GM19468 (cell line): ENCODE results near the gene ITFG1.
A peak's percentile ranks its signal among the peaks of the same experiment; 100 is the strongest.

Experiments
- ATAC-seq: cut with Tn5 transposase; IDR thresholded peaks from one replicate; pipeline ENCODE4 v1.9.1; 2021; ENCODE audit warnings: mild to moderate bottlenecking, moderate library complexity, moderate number of reproducible peaks; ENCODE audit not compliant: unreplicated experiment; ENCODE audit errors: extremely low read depth

ITFG1 gene

DNA sequence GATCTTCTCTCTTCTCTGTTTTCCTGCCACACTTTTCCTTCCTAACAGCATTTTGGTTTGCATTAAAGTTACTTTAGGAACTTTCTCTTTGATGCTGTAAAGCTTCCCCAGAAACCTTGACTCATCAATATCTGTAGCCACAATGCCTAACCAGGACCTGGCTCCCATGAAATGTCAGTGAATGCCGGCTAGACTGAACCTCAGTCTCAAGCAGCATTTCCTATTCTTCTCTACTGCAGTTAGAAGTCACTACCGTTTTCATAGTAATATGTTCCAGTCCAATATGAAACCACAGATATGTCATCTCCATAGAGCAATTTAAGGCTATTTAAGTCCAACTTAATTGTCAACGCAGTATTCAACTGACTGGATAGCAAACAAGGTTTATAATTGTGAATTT, 28.9 kb downstream of the ITFG1 start:
- no peak for ATAC-seq

DNA sequence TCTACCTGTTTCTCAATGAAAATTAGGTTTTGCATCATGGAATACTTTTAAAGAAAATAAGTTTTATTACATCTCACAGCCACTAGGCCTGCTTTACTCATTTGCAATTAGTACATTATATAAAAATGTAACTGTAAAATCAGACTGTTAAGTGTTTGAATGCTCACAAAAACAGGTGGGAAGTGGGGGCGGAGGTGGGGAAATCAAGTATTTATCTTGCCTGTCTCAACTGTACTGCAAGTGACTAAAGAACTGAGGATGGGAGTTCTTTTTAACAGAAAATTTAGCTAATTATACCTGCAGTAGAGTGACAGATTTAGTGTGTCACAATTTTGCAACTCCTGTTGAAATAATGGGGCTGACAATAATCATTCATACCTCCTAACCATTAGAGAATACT, 34.1 kb downstream of the ITFG1 start:
- no peak for ATAC-seq

DNA sequence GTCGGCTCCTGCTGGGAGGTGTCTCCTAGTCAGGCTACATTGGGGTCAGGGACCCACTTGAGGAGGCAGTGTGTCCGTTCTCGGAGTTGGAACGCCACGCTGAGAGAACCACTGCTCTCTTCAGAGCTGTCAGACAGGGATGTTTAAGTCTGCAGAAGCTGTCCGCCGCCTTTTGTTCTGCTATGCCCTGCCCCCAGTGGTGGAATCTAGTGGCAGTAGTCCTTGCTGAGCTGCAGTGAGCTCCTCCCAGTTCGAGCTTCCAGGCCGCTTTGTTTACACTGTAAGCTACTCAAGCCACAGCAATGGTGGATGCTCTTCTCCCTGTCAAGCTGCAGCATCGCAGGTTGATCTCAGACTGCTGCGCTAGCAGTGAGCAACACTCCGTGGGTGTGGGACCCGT, 36.0 kb downstream of the ITFG1 start:
- no peak for ATAC-seq

DNA sequence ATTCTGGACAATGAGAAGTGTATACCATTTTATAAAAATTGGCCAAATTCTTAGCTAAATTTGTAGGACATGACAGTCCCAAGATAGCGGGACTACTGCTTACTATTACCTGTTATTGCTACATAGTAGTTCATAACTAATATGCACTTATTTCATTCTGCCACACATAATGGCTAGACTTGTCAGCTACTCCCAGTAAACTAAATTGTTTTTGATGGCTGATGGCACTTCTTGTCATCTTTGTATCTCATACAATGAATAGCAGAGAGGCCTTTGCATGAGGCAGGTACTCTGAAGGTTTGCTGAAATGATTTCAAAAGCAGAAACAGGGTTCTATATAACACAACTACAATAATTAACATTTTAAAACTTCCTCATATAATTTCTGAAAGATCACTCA, 44.0 kb downstream of the ITFG1 start:
- ATAC-seq, result no peak

DNA sequence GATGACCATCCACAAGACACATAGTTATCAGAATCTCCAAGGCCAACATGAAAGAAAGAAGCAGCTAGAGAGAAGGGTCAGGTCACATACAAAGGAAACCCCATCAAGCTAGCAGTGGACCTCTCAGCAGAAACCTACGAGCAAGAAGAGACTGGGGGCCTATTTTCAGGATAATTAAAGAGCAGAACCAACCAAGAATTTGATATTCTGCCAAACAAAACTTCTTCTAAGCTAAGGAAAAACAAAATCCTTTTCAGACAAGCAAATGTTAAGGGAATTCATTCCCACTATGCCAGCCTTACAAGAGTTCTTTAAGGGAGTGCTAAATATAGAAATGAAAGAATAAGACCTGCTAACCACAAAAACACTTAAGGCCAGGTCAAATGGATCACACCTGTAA, 47.8 kb downstream of the ITFG1 start:
- no peak for ATAC-seq

DNA sequence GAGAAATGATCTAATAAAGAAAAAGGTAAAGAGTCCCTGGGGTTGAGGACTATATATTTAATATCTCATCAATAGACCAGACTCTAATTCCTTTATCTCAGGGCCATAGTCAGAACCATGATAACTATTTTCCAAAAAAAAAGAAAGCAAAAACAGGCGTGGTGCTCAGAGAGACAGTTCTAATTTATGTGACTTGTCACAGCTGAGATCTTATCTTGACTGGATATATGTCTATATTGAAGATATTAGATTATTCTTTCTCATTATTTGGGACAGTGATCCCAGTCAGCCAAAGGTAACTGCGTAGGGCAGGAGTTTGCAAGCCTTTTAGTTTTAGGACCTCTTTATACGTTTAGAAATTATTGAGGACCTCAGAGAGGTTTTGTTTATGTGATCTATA, 52.4 kb downstream of the ITFG1 start:
- no peak for ATAC-seq

DNA sequence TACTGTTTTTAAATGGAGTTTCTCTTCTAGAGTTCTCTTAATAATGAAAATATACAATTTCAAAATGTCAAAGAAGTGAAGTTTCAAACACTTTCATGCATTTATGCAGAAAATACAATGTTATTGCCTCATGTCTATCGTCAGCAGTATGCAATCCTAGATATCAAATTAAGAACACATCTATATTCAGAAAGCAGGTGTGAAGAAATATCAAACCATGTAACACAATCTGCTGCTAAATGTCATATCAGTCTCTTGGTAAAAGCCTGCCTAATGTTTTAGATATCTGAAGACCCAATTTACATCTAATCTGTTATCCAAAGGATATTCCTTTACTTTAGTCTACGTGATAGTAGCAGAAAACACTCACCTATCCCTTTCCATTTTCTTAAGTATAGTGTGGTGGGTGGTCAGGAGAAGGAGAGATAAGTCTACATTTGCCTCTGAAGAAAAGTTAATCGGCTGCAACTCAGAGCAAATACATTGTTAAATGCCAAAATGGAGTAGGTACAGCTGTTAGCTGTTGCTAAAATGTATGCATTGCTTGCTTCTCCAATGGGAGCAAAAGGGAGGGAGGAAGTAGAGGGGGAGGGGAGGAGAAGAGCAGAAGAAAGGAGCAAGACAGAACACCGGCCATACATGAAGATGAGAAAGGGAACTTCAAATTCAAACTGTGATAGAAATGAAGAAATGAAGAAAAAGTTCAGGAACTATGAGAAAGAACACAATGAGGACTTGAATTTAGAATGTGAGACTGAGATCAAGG, 64.9 kb downstream of the ITFG1 start:
- no peak for ATAC-seq

DNA sequence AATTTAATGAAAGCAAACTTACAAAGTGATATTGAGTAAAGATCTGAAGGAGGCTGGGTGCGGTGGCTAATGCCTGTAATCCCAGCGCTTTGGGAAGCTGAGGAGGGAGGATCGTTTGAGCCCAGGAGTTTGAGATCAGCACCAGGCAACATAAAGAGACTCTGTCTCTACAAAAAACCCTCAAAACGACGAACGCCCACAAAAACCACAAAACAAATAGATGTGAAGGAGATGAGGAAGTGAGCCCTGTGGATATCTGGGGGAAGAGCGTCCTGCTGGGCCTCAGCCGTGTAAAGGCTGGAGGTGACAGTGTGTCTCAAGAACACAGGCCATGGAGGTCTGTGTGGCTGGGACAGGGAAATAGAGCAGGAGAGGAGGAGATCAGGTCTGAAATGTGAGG, 68.8 kb downstream of the ITFG1 start:
- peak; percentile 68 for ATAC-seq

DNA sequence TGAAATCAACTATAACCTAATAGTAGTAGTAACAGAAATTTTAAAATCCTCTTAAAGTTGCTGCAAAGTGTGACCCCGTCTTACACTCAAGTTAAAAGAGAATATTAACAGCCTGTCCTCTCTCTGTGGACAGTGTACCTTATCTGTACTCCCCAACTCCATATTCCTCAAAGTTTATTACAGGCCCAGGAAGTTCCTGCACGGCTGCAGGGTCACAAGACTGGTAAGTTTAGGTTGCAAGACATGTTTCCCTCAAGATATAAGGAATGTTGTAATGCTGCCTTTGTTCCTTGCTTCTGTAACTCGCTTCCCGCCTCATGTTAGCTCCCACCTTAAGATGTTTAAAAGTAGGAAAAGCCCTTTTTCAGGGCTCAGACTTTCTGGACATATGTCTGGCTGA, 72.2 kb downstream of the ITFG1 start:
- no peak for ATAC-seq

DNA sequence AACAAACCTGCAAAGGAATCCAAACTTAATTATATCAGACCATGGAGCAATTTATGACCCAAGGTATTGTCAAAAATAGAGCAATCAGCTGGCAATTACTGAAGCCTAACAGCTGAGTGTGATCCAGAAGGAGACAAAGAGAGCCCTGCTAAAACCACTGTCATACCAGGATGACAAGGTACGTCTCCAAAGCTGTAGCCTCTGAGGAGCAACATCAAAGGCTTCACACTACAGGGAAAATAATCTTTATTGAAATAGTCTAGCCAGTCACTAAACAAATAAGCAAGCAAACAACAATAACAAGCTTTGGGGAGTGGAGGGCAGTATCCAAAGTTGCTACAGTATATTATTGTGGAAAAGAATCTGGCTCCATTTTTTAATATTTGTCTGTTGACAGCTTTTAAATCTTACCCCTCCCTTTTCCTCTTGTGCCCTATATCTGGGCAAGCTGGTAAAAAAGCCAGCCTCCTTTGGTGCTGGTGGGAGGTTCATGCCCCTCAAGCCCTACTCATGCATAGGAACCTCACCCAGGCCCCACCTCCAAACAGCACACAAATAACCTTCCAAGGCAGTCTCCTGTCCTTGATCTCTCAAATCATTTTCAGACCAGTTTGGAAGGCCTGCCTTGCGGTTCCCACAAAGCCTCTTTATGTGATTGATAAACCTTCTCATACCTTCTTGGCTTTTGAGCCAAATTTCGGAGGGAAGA, 73.7 kb downstream of the ITFG1 start:
- no peak for ATAC-seq

DNA sequence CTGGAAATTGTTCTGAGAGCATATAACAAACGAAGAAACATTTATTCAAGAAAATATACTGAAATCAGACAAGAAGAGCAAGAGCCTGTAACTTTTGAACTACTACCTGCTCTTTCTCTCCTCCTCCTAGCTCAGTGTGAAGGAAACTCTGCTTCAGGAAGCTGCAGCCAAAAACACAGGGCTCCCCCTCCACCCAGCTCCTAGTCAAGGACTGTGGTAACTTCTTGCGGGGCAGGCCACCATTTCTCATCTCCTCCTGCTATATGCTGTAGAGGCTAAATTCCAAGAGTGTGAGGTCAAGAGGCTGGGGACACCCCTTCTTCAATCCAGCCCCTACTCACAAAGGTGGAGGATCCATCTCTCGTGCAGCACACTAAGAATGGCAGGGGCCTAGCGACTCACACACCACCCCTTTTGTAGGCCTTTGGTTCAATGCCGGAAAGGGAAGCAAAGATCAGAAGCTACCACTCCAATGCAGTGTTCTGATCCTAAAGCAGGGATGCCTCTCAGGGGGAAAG, 74.6 kb downstream of the ITFG1 start:
- no peak for ATAC-seq

DNA sequence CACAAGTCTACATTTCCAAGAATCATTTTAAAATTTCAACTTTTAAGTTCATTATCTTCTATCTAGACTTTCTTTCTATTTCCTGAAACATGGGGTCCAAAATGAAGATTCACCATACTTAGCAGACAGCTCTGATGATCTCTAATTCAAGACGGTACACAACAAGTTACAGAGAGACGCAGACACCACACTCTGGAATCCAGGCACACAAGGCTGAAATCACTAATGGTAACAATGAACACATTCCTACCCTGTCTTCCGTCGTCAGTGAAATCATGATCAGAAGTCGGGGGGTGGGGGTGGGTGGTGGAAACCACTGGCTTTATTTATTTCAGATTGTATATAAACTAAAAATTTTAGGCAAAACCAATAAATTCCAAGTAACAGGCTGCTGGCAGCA, 78.5 kb downstream of the ITFG1 start:
- ATAC-seq, result no peak

DNA sequence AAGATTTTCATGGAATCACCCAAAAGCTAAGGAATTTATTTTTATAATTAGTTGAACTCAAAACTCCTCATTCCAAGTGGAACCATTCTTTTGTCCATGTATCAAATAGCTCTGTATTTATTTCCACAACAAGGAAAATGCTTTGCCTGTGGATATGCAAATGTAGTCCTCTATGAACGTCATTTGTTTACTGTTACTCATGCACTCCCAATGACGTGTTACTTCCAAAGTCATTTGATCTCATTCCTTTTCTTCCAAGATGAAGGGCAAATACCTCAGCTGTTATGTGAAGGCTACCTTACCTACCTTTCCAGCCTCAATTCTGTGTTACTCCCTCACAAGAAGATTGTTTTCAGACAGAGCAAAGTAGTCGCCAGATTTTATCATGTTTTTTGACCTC, 83.7 kb downstream of the ITFG1 start:
- ATAC-seq, result no peak

DNA sequence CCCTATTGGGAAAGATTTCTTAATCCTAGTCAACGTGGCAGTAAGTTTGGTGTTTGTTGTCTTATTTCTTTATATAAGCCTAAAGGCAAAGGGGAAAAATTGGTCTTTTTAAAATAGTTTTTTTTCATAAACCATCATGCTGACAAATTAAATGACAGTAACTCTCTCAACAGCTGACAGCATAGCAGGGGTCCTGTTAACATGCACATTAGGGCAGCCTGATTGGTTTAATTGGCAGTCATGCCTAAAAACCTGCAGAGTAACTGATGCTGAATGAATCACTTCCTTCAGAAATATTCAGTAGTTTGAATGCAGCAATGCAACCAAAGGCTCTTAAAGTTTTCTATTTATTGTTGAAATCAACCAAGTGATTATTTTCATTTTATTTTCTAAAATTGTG, 85.4 kb downstream of the ITFG1 start:
- no peak for ATAC-seq

DNA sequence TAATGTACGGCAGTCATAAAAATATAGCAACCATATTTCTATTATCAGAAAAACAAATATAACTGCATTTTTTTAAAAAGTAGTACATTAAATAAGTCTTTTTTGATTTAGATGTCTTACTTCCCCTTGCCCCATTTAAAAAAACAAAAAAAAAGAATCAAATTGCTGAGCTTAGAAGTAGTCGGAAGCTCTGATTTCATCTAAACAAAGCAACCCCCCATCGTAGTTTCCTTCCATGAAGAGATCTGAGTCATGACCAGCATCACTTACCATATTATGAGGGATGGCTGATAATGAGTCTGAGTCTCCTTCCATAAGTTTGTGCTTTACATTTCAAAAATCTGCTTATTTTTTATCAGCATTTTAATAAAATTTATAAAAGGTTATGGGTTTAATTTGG, 86.2 kb downstream of the ITFG1 start:
- no peak for ATAC-seq

DNA sequence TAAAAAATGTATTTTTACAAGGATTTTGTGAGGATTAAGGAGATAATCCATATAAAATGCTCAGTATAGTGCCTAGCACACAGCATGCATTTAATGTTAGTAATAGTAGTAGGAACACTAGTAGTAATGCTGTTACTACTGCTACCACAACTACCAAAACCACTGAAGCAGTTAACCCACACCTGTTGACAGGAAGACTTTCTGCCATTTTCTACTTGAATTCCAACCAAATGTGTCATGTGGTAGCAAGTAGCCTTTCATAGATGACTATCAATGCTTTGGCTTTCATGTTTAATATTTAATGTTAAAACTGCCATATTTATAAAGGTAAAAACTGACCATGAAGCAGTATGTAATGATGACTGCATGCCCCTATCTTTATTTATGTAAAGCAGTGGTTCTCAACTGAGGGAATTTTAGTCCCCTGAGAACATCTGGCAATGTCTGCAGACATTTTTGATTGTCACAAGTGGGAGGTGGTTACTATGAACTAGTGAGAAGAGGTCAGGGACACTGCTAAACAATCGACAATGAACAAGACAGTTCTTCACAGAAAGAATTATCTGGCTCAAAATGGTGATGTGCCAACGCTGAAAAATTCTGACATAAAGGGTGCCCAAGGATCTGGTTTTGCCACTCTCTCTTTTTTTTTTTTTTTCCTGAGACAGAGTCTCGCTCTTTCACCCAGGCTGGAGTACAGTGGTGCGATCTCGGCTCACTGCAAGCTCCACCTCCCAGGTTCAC, 89.4 kb downstream of the ITFG1 start:
- ATAC-seq, result no peak

DNA sequence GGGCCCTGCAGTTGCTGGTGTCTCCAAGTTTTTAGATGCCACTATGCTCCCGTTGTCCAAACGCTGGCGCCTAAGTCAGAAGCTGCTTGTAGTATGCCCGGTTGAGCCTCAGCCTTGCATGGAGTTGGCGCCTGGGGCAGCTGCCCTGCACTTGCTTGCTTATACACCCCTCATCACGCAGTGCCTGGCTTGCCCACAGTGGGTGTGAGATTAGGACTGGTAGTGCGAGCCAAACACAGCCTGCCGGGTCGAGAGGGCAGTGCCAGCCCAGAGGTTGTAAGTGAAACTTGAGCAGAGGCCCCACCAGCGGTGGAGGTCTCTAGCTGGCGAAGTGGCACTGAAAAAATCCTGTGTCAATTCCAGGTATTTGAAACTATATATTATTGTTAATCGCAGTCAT, 90.3 kb downstream of the ITFG1 start:
- no peak for ATAC-seq

DNA sequence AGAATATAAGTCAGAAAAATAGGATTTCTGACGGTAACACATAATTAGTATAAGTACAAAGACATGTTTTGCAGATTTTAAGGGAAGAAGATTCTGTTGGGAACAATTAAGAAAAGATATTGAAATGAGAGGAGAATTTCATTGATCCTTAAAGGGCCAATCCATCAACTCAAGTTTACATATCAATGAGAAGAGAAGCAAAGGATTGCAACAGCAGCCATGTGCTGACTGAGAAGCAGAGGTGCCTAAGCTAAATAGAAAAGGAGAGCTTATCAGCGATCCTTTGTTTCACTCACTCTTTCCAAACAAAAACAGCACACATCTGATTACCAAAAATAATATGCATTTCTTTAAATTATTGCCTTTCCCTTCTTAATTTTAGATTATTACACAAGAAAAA, 94.6 kb downstream of the ITFG1 start:
- ATAC-seq, result no peak

DNA sequence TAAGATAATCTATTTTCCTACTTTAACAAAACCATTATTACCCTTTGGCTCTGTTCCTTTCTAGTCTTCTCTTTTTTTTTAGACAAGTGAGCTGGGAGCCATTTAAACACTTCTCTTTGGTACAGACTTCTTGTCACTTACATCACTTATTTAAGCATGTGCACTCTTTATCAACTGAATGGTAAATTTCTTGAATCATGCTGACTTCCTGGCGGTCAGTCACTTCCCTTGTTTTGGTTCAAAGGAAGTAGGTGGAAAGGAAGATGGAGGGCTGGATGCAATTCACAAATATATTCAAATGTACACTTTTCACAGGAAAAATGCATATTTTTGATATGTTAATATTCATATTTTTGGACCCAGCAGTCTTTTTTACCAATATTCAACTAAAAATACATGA, 97.1 kb downstream of the ITFG1 start:
- no peak for ATAC-seq

DNA sequence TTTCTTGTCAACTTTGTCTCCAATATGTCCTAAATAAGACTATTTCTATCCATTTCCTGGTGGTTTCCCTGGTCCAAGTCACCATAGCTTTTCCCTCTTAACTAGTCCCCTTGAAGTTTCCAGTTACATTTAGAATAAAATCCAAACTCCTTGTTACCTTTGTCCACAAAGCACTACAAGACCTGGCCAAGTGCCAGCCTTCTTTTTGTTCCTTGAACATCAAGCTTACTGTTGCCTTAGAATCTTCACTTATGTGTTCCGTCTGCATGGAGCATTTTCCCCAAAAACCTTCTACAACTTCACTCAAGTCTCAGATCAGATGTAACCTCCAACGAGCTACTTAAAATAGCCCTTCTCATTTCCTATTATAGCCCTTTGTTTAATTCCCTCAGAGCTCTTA, 101.4 kb downstream of the ITFG1 start:
- no peak for ATAC-seq

DNA sequence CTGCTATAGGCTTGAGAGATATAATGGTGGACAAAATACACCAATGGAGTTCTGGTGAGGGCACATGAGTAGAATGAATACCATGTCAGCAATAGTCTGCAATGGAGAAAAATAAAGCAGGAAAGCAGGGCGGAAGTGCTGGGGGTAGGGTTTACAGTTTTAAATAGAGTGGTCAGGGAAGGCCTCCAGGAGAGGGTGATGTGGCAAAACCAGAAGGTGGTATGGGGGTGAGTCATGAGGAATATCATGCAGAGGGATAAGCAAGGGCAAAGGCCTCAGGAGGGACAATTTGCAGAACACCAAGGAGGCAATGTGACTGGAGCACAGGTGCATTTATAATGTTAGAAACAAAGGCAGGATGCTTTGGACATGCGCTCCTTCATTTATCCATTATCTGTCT, 102.0 kb downstream of the ITFG1 start:
- no peak for ATAC-seq
